Hepatic stellate cell (primary cell): ENCODE measurements around the gene PLEKHG1.

Experiments
- DNase-seq: peaks from one replicate; pipeline ENCODE4 v3.0.0; 2011; ENCODE audit warnings: low spot score

The PLEKHG1 gene

DNA sequence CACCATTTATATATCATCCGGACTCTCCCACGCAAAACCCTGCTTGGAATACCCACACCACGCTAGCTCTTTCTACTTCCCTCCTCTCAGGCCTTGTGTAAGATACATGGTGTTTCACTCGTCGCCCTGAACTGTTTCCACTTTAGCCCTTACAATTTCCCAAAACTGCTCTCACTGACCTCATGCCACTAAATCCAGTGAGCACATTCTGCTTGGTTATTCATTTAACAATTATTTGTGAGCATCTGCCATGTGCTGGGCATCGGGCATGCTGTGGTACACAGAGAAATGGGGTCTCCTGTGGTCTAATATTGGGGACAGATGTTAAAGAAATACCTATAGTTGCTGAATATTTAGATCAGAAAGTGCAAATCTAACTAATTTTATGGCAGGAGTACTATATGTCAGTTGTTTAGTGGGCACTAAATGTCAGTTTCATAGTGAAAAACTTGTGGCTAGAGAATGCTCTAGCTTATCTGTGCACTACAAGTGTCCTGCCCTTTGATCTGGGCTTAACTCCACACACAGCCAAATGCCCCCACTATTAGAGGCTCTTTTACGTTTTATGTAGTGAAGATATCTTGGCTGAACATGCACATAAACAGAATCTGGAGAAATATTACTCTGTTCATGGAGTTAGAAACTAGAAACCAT is 41.0 kb downstream of the PLEKHG1 start:
- no peak for DNase-seq

DNA sequence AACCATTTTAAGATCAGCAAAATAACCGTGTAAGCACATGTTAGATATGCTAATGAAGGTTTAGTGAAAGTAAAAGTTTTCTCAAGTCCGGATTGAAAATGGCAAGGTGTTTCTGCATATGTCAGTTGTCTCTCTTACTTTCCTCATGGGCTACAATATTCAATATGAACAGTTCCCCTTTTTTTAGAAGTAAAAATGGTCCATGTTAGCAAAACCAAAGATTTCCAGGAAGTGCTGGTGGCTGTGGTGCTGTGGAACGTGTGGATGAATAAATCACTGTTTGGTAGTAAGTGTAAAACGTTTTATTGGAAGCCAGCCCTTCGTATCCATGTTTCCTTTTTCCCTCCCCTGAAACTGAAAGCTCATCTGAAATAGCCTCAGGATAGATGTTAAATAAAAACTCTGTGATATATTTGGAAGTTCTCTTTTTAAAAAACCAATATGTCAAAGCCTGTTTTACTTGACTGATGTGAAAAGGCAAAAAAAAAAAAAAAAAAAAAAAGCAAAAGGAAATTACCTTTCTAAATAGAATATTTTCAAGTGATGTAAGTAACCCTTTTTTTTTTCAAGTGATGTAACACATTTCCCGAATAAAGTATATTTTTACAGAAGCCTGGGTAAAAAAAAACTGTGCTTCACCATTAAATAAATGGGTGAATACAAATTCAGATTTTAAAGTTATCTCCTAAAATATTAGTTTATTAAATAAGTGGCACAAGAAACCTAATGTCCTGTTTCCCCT is 41.9 kb downstream of the PLEKHG1 start:
- DNase-seq = no peak

DNA sequence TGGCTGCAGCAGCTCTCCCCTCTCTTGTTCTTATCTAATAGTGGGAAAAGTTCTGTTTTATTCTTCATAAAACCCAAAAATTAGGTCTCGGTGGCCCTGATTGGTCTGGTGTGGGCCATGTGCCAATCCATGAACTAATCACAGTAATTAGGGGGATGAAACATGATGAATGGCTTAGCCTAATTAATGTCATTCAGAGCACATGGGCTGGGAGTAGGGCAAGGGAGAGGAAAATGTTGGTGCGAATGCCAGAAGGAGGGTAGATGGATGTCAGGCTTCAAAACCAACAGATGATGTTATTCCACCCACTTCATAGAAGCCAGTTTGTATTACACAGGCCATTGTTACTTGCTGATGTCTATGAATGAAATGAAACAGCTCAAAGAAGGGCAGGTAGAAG is 46.5 kb downstream of the PLEKHG1 start:
- DNase-seq = no peak

DNA sequence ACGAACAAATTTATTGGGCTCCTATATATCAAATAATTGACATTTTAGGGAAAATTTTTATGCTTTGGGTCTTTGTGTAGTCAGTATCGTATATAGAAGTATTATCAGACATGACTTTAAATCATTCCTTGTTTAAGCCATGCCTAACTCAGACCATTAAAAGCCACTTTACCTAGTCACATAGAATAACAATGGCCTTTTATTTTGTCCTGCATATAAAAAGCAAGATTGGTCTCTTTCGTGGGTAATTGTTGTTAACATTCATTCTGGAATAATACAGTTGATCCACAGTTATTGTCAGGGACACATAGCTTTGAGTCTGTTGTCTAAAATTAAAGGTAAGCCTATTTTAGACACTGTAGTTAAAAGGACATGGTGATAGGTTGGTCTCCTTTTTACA is 47.4 kb downstream of the PLEKHG1 start:
- DNase-seq = no peak
